Esophagus squamous epithelium (tissue), 4 donors: ENCODE data around the gene GIMAP7.

ENCODE experiments used
- POLR2A ChIP-seq, 4 donors: fragments of 450-650 bp; IDR thresholded peaks; one replicate each; pipeline ENCODE4 v1.6.1; 2017; ENCODE audit warnings: antibody characterized with exemption in 4 of 4, mild to moderate bottlenecking in 4 of 4, moderate library complexity in 3 of 4
- TF ChIP-seq, protein P1 (sequence below), 6 experiments: fragments of 450-650 bp in 4 of 6; fragments of 200-600 bp in 2 of 6; sonication (generic) in 2 of 6; IDR thresholded peaks; one replicate each; pipeline ENCODE4 v1.5.1; 2016 to 2019; ENCODE audit warnings: antibody characterized with exemption in 6 of 6, mild to moderate bottlenecking in 4 of 6, moderate library complexity in 4 of 6

DNA sequence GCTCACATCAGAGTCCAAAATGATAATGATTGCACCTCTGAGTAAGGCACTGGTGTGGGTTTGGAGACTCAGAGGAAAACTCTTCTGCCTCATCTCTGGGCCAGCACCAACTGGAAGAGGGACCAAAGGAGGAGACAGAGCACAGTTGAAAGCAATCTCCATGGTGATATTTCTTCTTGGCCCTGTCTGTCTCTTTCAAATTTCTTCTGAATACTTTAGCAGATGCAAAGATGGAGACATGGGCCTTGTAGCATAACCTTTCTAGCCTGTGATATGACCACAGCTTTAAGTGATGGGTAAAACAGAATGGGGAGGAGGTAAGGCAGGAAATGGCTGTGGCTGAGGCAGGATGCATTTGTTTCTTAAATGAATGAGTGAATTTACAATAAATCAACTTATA is 12.2 kb upstream of the GIMAP7 start:
- TF ChIP-seq, protein P1, sequence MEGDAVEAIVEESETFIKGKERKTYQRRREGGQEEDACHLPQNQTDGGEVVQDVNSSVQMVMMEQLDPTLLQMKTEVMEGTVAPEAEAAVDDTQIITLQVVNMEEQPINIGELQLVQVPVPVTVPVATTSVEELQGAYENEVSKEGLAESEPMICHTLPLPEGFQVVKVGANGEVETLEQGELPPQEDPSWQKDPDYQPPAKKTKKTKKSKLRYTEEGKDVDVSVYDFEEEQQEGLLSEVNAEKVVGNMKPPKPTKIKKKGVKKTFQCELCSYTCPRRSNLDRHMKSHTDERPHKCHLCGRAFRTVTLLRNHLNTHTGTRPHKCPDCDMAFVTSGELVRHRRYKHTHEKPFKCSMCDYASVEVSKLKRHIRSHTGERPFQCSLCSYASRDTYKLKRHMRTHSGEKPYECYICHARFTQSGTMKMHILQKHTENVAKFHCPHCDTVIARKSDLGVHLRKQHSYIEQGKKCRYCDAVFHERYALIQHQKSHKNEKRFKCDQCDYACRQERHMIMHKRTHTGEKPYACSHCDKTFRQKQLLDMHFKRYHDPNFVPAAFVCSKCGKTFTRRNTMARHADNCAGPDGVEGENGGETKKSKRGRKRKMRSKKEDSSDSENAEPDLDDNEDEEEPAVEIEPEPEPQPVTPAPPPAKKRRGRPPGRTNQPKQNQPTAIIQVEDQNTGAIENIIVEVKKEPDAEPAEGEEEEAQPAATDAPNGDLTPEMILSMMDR (IDR thresholded peaks at IDR 0.05), result no peak
- TF ChIP-seq POLR2A (IDR thresholded peaks at IDR 0.05), result no peak
